SH-SY5Y (cell line): ENCODE results near the gene PMP22.

Experiments
- GATA2 ChIP-seq: IDR thresholded peaks from 2 replicates; pipeline ENCODE4 v1.6.1; 2011; ENCODE audit warnings: mild to moderate bottlenecking, low read depth, low read length
- GATA3 ChIP-seq: IDR thresholded peaks from 2 replicates; pipeline ENCODE4 v1.6.1; 2011; ENCODE audit warnings: low read depth, mild to moderate bottlenecking, low read length, moderate library complexity

The PMP22 gene

DNA sequence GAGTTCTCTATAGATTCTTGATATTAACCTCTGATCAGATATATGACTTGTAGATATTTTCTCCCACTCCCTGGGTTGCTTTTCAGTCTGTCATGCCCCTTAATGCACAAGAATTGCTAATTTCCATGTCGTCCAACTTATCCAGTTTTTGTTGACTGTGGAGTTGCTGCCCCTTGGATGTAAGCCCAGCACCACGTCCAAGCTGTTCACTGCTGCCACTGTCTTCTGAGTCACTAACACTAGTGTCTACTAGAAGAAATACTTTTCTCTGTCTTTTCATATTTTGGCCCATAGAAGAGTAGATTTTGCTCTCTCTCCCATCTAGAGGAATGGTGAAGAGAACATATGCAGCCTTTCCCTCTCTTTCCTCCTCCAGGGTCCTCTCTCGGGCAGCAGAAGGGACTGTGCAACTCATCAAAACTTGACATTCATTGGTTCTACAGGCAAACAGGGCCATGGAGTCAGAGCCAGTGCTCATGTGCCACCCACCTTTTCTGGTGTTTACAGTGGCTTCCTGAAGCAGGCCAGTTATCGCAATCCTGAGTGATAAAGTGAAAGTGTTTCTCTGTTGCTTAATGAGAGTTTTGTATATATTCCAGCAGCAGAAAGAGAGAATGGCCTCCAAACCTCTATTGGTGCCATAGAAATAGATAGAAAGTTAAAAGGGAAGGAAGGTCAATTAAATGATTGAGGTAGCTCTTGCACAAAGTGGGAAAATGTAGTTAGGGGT is 22.6 kb upstream of the PMP22 start:
- no peak for TF ChIP-seq GATA2
- TF ChIP-seq GATA3, result no peak

- TF ChIP-seq GATA2 (no peak), GATA3 (no peak)
These were observed 20.3 kb upstream of the PMP22 start for GRCh38 chr17:15285466-15285865.

DNA sequence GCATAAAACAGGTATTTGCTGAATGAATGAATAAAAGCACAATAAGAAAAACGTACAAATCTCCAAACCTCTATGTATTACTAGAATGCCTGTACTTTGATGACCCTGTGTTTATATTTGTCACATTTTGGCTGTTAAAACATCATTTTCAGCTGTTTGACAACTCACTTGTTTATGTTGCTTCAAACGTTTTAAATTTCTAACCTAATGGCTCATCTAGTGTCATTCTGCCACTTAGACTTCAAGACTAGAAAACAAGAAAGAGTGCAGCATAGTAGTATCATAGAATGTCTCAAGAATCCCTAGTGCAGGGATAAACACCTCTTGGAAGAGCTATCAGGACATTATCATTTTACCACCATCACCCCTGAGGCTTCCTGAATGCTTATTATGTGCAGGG is 19.4 kb upstream of the PMP22 start:
- no peak for TF ChIP-seq GATA3
- no peak for TF ChIP-seq GATA2

DNA sequence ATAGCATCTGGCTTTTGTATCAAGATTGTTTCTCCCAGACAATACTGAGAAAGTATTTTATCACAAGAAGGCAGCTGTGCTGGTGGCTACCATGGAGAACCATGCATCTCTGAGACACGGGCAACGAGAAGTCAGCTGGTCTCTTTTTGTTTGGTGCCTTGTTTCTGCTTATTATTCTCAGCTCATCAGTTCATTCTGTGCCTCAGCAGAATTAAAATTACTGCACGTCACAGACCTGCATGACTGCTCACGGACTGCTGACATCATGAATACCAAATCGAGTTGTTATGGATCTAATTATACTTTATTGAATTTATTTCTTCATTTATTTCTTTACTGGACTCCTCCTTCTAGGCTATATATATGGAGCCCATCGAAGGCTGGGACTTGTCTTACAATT is 19.0 kb upstream of the PMP22 start:
- TF ChIP-seq GATA2 (no peak), GATA3 (no peak)

DNA sequence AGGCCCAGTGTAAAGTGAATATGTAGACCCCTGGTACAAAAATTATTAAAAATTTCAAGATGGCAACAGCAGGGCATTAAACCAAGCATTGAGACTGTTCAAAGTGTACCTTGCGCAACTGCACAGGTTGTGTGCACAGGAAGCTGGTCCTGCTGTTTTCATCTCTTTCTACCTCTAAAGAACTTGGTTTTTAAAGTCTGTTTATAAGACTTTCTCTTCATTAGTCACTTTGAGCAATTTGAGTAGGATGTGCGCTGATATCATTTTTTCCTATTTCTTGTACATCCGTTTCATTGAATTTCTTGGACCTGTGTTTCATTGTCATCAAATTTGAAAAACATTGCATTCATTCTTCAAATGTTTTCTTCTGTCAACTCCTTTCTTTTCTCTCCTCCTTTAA is 16.8 kb upstream of the PMP22 start:
- TF ChIP-seq GATA3, result no peak
- no peak for TF ChIP-seq GATA2

DNA sequence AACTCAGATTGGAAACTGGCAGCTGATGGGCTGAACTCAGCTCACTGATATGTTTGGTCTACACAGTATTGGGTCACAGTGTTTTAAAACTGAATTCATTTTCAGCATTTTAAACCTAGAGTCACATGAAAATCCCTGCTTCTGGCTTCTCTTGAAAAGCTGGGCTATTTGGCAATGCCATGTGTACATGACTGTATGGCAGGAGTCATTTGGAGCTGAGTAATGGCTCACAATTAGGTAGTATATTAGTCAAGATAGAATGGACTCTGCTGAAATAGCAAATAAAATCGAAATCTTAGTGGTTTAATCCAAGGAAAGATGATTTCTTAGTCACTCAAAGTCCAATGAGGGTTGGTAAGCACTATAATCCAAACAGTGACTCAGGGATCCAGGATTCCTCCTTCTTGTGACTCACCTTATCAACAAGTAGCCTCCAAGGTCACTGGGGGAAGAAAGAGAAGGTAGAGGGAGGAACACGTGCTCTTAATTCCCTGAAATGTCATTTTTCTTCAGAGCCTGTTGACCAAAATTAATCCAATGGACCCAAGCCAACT is 13.9 kb upstream of the PMP22 start:
- TF ChIP-seq GATA3, result no peak
- no peak for TF ChIP-seq GATA2

GRCh38 chr17:15278380-15278779 is 13.3 kb upstream of the PMP22 start:
- TF ChIP-seq GATA3 (no peak), GATA2 (no peak)

DNA sequence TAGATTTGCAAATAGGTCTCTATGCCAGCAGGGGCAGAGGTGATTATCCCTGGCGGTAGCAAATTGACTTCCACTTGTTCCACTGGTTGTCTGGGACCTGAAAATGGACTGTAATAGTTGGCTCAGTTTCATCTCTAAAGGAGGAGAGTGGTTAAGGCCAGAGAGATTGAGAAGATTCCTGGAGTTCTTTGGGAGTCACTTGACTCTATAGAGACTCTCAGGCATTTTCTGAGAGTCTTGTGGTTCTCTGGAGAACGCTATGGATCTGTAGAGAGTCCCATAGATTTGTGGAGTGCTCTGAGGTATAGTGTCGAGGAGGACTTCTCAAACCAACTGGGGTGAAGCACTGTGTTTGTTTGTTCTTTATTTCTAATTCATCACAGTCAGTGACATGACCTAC is 8.9 kb upstream of the PMP22 start:
- no peak for TF ChIP-seq GATA2
- TF ChIP-seq GATA3, result no peak

DNA sequence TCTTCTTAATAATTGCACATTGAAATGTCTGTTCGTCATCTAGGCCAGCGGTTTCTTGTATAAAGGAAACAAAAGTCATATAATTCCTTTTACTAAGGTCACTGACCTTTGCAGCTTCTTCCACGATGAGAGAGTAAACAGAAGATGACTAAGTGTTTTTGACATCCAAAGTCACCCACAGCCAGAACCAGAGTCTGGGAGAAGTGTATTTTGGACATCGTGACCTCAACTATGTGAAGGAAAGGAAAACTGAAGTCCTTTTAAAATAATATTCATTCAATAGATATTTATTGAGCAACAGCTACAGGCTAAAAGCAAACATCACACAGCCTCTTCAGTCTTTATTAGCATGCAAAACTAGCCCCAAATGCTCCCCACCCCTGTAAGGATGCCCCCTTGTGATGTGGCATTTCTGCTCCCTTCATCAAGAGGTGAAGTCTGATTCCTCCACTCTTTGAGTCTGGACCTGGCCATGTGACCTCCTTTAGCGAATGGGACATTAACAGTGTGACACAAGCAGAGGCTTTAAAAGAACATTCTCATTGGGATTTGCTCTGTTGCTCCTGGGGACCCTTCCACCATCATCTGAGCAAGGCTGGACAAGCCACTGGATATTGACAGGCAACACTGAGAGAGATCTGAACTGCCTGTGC is 8.1 kb upstream of the PMP22 start:
- TF ChIP-seq GATA3 (no peak), GATA2 (no peak)

DNA sequence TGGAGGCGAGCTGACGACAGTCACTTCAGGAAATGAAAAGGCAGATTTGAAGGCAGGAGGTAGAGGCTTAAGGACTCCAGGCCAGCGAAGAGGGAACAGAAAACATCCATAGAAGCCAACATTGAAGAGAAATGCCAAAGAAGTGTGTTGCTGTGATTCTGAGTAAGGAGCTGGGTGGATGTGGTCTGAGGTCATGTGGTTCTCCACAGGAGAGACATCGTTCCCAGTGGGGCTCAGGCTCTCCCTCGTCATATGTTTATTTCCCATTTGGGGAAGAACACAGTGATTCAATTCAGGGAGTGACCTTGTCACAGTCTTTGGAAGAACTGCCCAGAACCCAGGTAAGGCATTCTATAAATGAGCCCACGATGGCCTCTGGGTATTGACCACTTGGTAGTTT is 6.6 kb upstream of the PMP22 start:
- no peak for TF ChIP-seq GATA3
- TF ChIP-seq GATA2, result no peak

- TF ChIP-seq GATA3, result no peak
- no peak for TF ChIP-seq GATA2
These were observed 5.7 kb upstream of the PMP22 start for GRCh38 chr17:15270628-15271381.

DNA sequence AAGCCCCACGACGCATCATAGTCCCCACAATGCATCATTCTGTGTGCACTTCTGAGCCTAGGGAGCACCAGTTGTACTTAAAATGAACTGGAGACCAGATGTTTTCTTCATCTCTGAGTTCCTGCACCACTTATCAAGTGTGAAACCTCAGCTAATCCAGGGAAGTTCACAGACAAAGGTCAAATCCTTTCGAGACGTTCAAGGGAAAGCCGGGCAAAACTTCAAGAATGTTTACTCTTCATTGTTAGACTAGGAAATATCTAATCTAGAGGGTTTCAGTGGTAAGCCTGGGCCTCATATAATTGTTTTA is 4.6 kb upstream of the PMP22 start:
- TF ChIP-seq GATA3, result no peak

DNA sequence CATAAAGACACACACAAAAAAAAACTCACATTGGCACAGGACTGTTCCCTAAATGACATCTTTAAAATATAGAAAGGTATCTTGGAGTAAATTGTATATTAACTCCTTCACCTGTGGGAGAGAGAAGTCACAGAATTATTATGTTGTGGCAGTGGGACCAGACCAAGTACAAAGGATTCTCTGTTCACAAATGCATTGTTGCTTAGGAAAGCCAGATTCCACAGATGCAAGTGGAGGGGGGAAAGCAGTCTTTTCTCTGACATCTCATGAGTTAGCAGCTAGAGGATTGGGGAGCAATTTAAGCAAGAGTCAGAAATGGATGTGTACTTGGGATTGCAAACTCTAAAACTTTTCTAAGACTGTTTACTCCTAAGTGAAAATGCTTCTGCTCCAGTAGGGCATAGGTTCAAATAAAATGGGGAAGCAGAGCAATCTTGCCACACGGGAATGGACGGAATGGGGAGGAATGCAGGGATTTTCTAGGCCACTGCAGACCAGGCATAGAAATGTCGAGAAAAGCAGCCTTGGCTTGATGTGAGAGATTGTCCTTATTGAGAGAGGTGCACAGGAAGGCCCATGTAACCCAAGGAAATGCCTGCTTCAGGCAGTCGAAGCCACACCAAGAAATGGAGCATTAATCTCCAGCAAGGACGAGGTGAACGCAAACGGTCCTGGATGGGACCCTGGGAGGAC is 4.1 kb upstream of the PMP22 start:
- TF ChIP-seq GATA2 (no peak), GATA3 (no peak)

DNA sequence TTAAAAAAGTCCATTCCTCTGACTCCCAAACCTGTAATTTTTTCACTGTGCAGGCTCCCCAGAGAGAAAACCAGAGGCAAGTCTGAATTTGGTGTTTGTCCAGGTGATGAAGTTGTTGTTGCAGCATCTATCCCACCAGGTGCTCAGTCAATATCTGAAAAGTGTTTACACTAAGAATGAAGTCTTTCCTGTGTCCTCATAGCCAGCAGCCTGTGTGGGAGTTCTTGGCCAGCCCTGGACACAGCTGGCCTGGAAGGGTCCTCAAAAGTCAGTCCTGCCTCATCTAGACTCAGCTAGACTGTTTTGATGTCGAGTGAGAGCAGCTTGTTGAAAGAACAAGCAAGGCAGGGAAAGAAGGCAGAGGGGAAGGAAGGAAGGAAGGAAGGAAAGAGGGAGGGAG is 3.3 kb upstream of the PMP22 start:
- TF ChIP-seq GATA3 (no peak), GATA2 (no peak)
